GM21528 (cell line): ENCODE data around the gene EFNA5.
"Not testable (repeated sequence)": the region's sequence is repeated elsewhere in the genome, so short reads cannot be mapped to it uniquely, and the experiment has no call there.

ENCODE experiments used
- ATAC-seq: cut with Tn5 transposase; IDR thresholded peaks from one replicate; pipeline ENCODE4 v1.9.1; 2021; ENCODE audit warnings: mild to moderate bottlenecking, moderate library complexity; ENCODE audit not compliant: unreplicated experiment, low FRiP score

Gene EFNA5

GRCh38 chr5:107363768-107364167, 307.0 kb downstream of the EFNA5 start:
- ATAC-seq = no peak

GRCh38 chr5:107361945-107362344, 308.8 kb downstream of the EFNA5 start:
- ATAC-seq = no peak

GRCh38 chr5:107359916-107360234, 310.9 kb downstream of the EFNA5 start:
- no peak for ATAC-seq

GRCh38 chr5:107359033-107359915, 311.5 kb downstream of the EFNA5 start:
- no peak for ATAC-seq

GRCh38 chr5:107356891-107357290, 313.8 kb downstream of the EFNA5 start:
- no peak for ATAC-seq

- no peak for ATAC-seq
Observed at GRCh38 chr5:107352576-107352975, 318.2 kb downstream of the EFNA5 start.

GRCh38 chr5:107346580-107346979, 324.2 kb downstream of the EFNA5 start:
- ATAC-seq = not testable (repeated sequence)

- no peak for ATAC-seq
Observed at GRCh38 chr5:107342371-107342770, 328.4 kb downstream of the EFNA5 start.

GRCh38 chr5:107341376-107342084, 329.2 kb downstream of the EFNA5 start:
- ATAC-seq = no peak

- no peak for ATAC-seq
Observed at GRCh38 chr5:107340631-107341030, 330.1 kb downstream of the EFNA5 start.

- ATAC-seq = no peak
Observed at GRCh38 chr5:107338335-107338734, 332.4 kb downstream of the EFNA5 start.

- no peak for ATAC-seq
Observed at GRCh38 chr5:107337281-107337680, 333.5 kb downstream of the EFNA5 start.

- no peak for ATAC-seq
Observed at GRCh38 chr5:107331882-107332281, 338.9 kb downstream of the EFNA5 start.

- no peak for ATAC-seq
Observed at GRCh38 chr5:107331312-107331711, 339.4 kb downstream of the EFNA5 start.

GRCh38 chr5:107330903-107331302, 339.8 kb downstream of the EFNA5 start:
- ATAC-seq = no peak

- no peak for ATAC-seq
Observed at GRCh38 chr5:107329850-107330249, 340.9 kb downstream of the EFNA5 start.
